ENCODE measurements around the gene HMGN5. TPM values are rescaled to one million over a fixed set of nuclear protein-coding genes. Genes with fewer than 3 reads are reported as not detected.

Gene HMGN5
- total RNA-seq, 1 donor from 2014 or later: not detected

- Histone ChIP-seq H3K4me1 (ENCODE audit: control insufficient read depth in 3 of 3, insufficient read depth in 3 of 3, low read length in 3 of 3) (no peaks in the 10 kb centered on the region), H3K27ac (ENCODE audit: low read depth, low read length) (no peak overlapping the region), H3K9ac (ENCODE audit: low read depth in 1 of 3, low read length in 3 of 3) (no peak overlapping the region), H3K27me3 (ENCODE audit: control insufficient read depth in 3 of 3, insufficient read depth in 3 of 3, low read length in 3 of 3) (no peaks in the 10 kb centered on the region), H3K36me3 (ENCODE audit: control insufficient read depth in 3 of 3, insufficient read depth in 3 of 3, low read length in 3 of 3) (no peaks in the 10 kb centered on the region), H3K4me3 (ENCODE audit: low read length in 3 of 3) (no peak overlapping the region), H3K9me3 (ENCODE audit: control insufficient read depth in 3 of 3, low read length in 3 of 3) (no peaks in the 10 kb centered on the region)
These were observed 14.0 kb upstream of the HMGN5 start for GRCh38 chrX:81215685-81216084.

DNA sequence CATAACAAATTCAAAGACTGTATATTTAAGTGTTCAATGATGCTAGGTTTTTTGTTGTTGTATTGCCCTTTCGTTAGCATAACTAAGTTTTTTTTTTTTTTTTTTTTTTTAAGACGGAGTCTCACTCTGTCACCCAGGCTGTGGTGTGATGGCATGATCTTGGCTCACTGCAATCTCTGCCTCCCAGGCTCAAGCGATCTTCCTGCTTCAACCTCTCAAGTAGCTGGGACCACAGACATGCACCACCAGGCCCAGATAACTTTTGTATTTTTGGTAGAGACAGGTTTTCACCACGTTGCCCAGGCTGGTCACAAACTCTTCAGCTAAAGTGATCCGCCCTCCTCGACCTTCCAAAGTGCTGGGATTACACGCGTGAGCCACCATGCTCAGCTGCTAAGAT lies 7.2 kb upstream of the HMGN5 start:
- Histone ChIP-seq H3K27me3 (ENCODE audit: control insufficient read depth in 3 of 3, insufficient read depth in 3 of 3, low read length in 3 of 3) (no peaks in the 10 kb centered on the region), H3K36me3 (ENCODE audit: control insufficient read depth in 3 of 3, insufficient read depth in 3 of 3, low read length in 3 of 3) (no peaks in the 10 kb centered on the region), H3K27ac (ENCODE audit: low read depth, low read length) (no peak overlapping the region), H3K9me3 (ENCODE audit: control insufficient read depth in 3 of 3, low read length in 3 of 3) (no peaks in the 10 kb centered on the region), H3K4me3 (ENCODE audit: low read length in 3 of 3) (no peak overlapping the region), H3K4me1 (ENCODE audit: control insufficient read depth in 3 of 3, insufficient read depth in 3 of 3, low read length in 3 of 3) (no peaks in the 10 kb centered on the region), H3K9ac (ENCODE audit: low read depth in 1 of 3, low read length in 3 of 3) (no peak overlapping the region)

DNA sequence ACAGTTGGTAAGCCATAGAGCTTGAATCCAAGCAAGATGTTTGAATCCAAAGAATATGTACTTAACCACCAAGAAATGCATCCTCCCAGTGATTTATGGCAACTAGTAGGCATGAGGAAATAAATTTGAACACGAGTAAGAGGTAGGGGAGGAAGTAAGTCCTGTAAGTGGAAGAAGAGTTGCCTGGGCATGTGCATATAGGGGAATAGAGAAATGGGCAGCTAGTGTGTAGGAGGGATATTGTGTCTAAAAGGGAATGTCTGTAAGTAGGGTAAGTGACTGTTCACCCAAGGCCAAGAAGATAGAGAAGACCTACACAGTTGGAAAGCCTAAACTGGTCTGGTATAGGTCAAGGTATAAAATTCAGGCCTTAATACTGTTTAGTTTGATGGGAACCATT lies 4.8 kb upstream of the HMGN5 start:
- Histone ChIP-seq H3K9me3 (ENCODE audit: control insufficient read depth in 3 of 3, low read length in 3 of 3) (no peaks in the 10 kb centered on the region), H3K27ac (ENCODE audit: low read depth, low read length) (no peak overlapping the region), H3K4me1 (ENCODE audit: control insufficient read depth in 3 of 3, insufficient read depth in 3 of 3, low read length in 3 of 3) (peaks cover 0 to 2% (median 0%) of the 10 kb centered on the region in 3 donors), H3K4me3 (ENCODE audit: low read length in 3 of 3) (no peak overlapping the region), H3K9ac (ENCODE audit: low read depth in 1 of 3, low read length in 3 of 3) (no peak overlapping the region), H3K36me3 (ENCODE audit: control insufficient read depth in 3 of 3, insufficient read depth in 3 of 3, low read length in 3 of 3) (no peaks in the 10 kb centered on the region), H3K27me3 (ENCODE audit: control insufficient read depth in 3 of 3, insufficient read depth in 3 of 3, low read length in 3 of 3) (no peaks in the 10 kb centered on the region)

DNA sequence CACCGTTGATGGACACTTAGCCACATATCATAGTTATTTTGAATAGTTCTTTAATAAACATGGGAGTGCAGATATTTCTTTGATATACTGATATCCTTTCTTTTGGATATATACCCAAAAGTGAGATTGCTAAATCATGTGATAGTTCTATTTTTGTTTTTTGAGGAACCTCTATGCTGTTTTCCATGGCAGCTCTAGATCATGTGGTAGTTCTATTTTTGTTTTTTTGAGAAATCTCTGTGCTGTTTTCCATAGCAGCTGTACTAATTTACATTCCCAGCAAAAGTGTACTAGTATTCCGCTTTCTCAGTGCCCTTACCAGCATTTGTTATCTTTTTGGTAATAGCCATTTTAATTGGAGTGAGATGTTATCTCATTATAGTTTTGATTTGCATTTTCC lies 3.8 kb upstream of the HMGN5 start:
- H3K9ac ChIP-seq (ENCODE audit: low read depth in 1 of 3, low read length in 3 of 3): no peak overlapping the region
- H3K4me1 ChIP-seq (ENCODE audit: control insufficient read depth in 3 of 3, insufficient read depth in 3 of 3, low read length in 3 of 3): peaks cover 0 to 2% (median 0%) of the 10 kb centered on the region in 3 donors
- no peaks in the 10 kb centered on the region for H3K36me3 ChIP-seq (ENCODE audit: control insufficient read depth in 3 of 3, insufficient read depth in 3 of 3, low read length in 3 of 3)
- H3K4me3 ChIP-seq (ENCODE audit: low read length in 3 of 3): no peak overlapping the region
- H3K9me3 ChIP-seq (ENCODE audit: control insufficient read depth in 3 of 3, low read length in 3 of 3): no peaks in the 10 kb centered on the region
- no peaks in the 10 kb centered on the region for H3K27me3 ChIP-seq (ENCODE audit: control insufficient read depth in 3 of 3, insufficient read depth in 3 of 3, low read length in 3 of 3)
- H3K27ac ChIP-seq (ENCODE audit: low read depth, low read length): no peak overlapping the region

- Histone ChIP-seq H3K27ac (ENCODE audit: low read depth, low read length) (peak overlapping the region; percentile 27), H3K4me3 (ENCODE audit: low read length in 3 of 3) (peak overlapping the region; percentile 37 to 85 (median 76)), H3K4me1 (ENCODE audit: control insufficient read depth in 3 of 3, insufficient read depth in 3 of 3, low read length in 3 of 3) (peaks cover 0 to 2% (median 0%) of the 10 kb centered on the region in 3 donors), H3K9me3 (ENCODE audit: control insufficient read depth in 3 of 3, low read length in 3 of 3) (no peaks in the 10 kb centered on the region), H3K9ac (ENCODE audit: low read depth in 1 of 3, low read length in 3 of 3) (peak overlapping the region in 1 of 3 donors; percentile 50), H3K27me3 (ENCODE audit: control insufficient read depth in 3 of 3, insufficient read depth in 3 of 3, low read length in 3 of 3) (no peaks in the 10 kb centered on the region), H3K36me3 (ENCODE audit: control insufficient read depth in 3 of 3, insufficient read depth in 3 of 3, low read length in 3 of 3) (no peaks in the 10 kb centered on the region)
These were observed 1.2 kb upstream of the HMGN5 start for GRCh38 chrX:81202943-81203342.

GRCh38 chrX:81202456-81202819 lies 725 bp upstream of the HMGN5 start:
- peak overlapping the region; percentile 28 to 81 (median 75) for H3K9ac ChIP-seq (ENCODE audit: low read depth in 1 of 3, low read length in 3 of 3)
- H3K36me3 ChIP-seq (ENCODE audit: control insufficient read depth in 3 of 3, insufficient read depth in 3 of 3, low read length in 3 of 3): no peaks in the 10 kb centered on the region
- peaks cover 0 to 2% (median 0%) of the 10 kb centered on the region in 3 donors for H3K4me1 ChIP-seq (ENCODE audit: control insufficient read depth in 3 of 3, insufficient read depth in 3 of 3, low read length in 3 of 3)
- H3K4me3 ChIP-seq (ENCODE audit: low read length in 3 of 3): peak overlapping the region; percentile 65 to 85 (median 76)
- no peaks in the 10 kb centered on the region for H3K9me3 ChIP-seq (ENCODE audit: control insufficient read depth in 3 of 3, low read length in 3 of 3)
- H3K27me3 ChIP-seq (ENCODE audit: control insufficient read depth in 3 of 3, insufficient read depth in 3 of 3, low read length in 3 of 3): no peaks in the 10 kb centered on the region
- peak overlapping the region; percentile 67 for H3K27ac ChIP-seq (ENCODE audit: low read depth, low read length)

DNA sequence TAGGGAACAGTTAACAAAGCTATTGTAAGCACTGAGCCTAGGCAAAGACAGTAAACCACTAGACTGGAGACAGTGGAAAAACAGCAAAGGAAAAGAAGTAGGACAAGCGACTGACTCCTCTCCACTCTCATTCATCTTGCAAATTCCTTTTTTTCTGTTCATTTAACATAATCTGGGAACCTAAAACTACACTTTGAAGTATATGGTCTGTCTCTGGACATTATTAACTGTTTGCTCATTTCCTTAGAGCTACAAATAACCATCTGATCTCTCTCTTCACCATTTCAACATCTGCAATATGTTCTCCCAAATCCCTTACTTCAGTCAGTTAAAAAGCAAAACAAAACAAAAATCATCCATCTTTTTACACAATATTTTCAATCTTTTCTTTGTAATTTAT lies 642 bp downstream of the HMGN5 start:
- H3K9ac ChIP-seq (ENCODE audit: low read depth in 1 of 3, low read length in 3 of 3): peak overlapping the region; percentile 28 to 79 (median 75)
- H3K4me3 ChIP-seq (ENCODE audit: low read length in 3 of 3): peak overlapping the region in 2 of 3 donors; percentile 2 to 85
- peaks cover 0 to 2% (median 0%) of the 10 kb centered on the region in 3 donors for H3K4me1 ChIP-seq (ENCODE audit: control insufficient read depth in 3 of 3, insufficient read depth in 3 of 3, low read length in 3 of 3)
- no peaks in the 10 kb centered on the region for H3K36me3 ChIP-seq (ENCODE audit: control insufficient read depth in 3 of 3, insufficient read depth in 3 of 3, low read length in 3 of 3)
- H3K27ac ChIP-seq (ENCODE audit: low read depth, low read length): peak overlapping the region; percentile 48
- no peaks in the 10 kb centered on the region for H3K27me3 ChIP-seq (ENCODE audit: control insufficient read depth in 3 of 3, insufficient read depth in 3 of 3, low read length in 3 of 3)
- no peaks in the 10 kb centered on the region for H3K9me3 ChIP-seq (ENCODE audit: control insufficient read depth in 3 of 3, low read length in 3 of 3)

DNA sequence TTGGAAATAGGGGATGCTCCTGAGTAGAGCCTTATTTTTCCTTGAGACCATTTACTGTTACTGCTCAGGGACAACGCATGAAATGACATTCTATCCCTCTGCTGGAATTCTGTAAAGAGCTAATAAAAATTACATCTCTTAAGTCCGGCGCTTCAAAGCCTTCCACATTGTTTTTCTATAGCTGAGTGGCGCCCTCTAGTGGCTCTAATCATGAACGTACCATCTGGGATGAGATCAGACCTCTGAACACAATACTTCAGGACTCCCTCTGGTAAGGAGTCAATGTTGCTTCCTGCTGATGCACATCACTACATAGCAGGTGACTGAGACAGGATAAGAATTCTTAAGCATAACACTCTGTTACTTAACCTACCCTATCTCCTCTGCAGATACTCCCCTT lies 6.0 kb downstream of the HMGN5 start:
- H3K4me3 ChIP-seq (ENCODE audit: low read length in 3 of 3): no peak overlapping the region
- H3K9ac ChIP-seq (ENCODE audit: low read depth in 1 of 3, low read length in 3 of 3): no peak overlapping the region
- H3K4me1 ChIP-seq (ENCODE audit: control insufficient read depth in 3 of 3, insufficient read depth in 3 of 3, low read length in 3 of 3): no peaks in the 10 kb centered on the region
- H3K27ac ChIP-seq (ENCODE audit: low read depth, low read length): no peak overlapping the region
- no peaks in the 10 kb centered on the region for H3K9me3 ChIP-seq (ENCODE audit: control insufficient read depth in 3 of 3, low read length in 3 of 3)
- H3K27me3 ChIP-seq (ENCODE audit: control insufficient read depth in 3 of 3, insufficient read depth in 3 of 3, low read length in 3 of 3): no peaks in the 10 kb centered on the region
- H3K36me3 ChIP-seq (ENCODE audit: control insufficient read depth in 3 of 3, insufficient read depth in 3 of 3, low read length in 3 of 3): no peaks in the 10 kb centered on the region

- no peak overlapping the region for H3K9ac ChIP-seq (ENCODE audit: low read depth in 1 of 3, low read length in 3 of 3)
- H3K36me3 ChIP-seq (ENCODE audit: control insufficient read depth in 3 of 3, insufficient read depth in 3 of 3, low read length in 3 of 3): no peaks in the 10 kb centered on the region
- no peaks in the 10 kb centered on the region for H3K9me3 ChIP-seq (ENCODE audit: control insufficient read depth in 3 of 3, low read length in 3 of 3)
- no peak overlapping the region for H3K27ac ChIP-seq (ENCODE audit: low read depth, low read length)
- no peak overlapping the region for H3K4me3 ChIP-seq (ENCODE audit: low read length in 3 of 3)
- H3K4me1 ChIP-seq (ENCODE audit: control insufficient read depth in 3 of 3, insufficient read depth in 3 of 3, low read length in 3 of 3): no peaks in the 10 kb centered on the region
- no peaks in the 10 kb centered on the region for H3K27me3 ChIP-seq (ENCODE audit: control insufficient read depth in 3 of 3, insufficient read depth in 3 of 3, low read length in 3 of 3)
These were observed 6.5 kb downstream of the HMGN5 start for GRCh38 chrX:81195259-81195658.

DNA sequence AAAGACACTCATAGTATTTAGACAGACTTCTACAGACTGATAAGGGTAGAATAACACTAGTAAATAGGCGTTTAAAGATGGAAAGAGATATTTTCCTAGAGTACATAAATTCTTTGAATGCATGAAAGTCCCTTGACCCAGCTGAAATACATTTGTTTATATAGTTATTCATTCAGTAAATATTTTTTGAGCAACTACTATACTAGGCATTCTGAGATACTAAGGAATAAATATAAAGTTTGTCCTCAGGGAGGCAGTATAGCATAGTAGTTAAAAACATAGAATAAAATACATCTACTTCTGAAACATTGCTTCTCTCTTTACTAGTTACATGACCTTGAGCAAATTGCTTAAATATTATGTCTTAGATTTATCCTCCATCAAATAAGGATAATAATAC lies 27.4 kb downstream of the HMGN5 start:
- Histone ChIP-seq H3K4me1 (ENCODE audit: control insufficient read depth in 3 of 3, insufficient read depth in 3 of 3, low read length in 3 of 3) (no peaks in the 10 kb centered on the region), H3K36me3 (ENCODE audit: control insufficient read depth in 3 of 3, insufficient read depth in 3 of 3, low read length in 3 of 3) (no peaks in the 10 kb centered on the region), H3K27ac (ENCODE audit: low read depth, low read length) (no peak overlapping the region), H3K9ac (ENCODE audit: low read depth in 1 of 3, low read length in 3 of 3) (no peak overlapping the region), H3K4me3 (ENCODE audit: low read length in 3 of 3) (no peak overlapping the region), H3K27me3 (ENCODE audit: control insufficient read depth in 3 of 3, insufficient read depth in 3 of 3, low read length in 3 of 3) (no peaks in the 10 kb centered on the region), H3K9me3 (ENCODE audit: control insufficient read depth in 3 of 3, low read length in 3 of 3) (no peaks in the 10 kb centered on the region)

GRCh38 chrX:81168391-81168790 lies 33.3 kb downstream of the HMGN5 start:
- H3K4me1 ChIP-seq (ENCODE audit: control insufficient read depth in 3 of 3, insufficient read depth in 3 of 3, low read length in 3 of 3): no peaks in the 10 kb centered on the region

More at GRCh38 chrX:81168391-81168790, 33.3 kb downstream of the HMGN5 start:
- no peaks in the 10 kb centered on the region for H3K27me3 ChIP-seq (ENCODE audit: control insufficient read depth in 3 of 3, insufficient read depth in 3 of 3, low read length in 3 of 3)
- H3K4me3 ChIP-seq (ENCODE audit: low read length in 3 of 3): no peak overlapping the region
- no peak overlapping the region for H3K9ac ChIP-seq (ENCODE audit: low read depth in 1 of 3, low read length in 3 of 3)
- no peaks in the 10 kb centered on the region for H3K36me3 ChIP-seq (ENCODE audit: control insufficient read depth in 3 of 3, insufficient read depth in 3 of 3, low read length in 3 of 3)
- no peaks in the 10 kb centered on the region for H3K9me3 ChIP-seq (ENCODE audit: control insufficient read depth in 3 of 3, low read length in 3 of 3)
- H3K27ac ChIP-seq (ENCODE audit: low read depth, low read length): no peak overlapping the region

All from skeletal muscle tissue (tissue), 4 donors.